GM12874 (cell line): ENCODE data around the gene NHLH2.

Experiments
- TF ChIP-seq, protein P1 (sequence below): IDR thresholded peaks from 2 replicates; pipeline ENCODE4 v1.5.1; 2011; ENCODE audit warnings: low read depth, mild to moderate bottlenecking, control low read depth, low read length, moderate library complexity; ENCODE audit not compliant: insufficient read depth

The NHLH2 gene

DNA sequence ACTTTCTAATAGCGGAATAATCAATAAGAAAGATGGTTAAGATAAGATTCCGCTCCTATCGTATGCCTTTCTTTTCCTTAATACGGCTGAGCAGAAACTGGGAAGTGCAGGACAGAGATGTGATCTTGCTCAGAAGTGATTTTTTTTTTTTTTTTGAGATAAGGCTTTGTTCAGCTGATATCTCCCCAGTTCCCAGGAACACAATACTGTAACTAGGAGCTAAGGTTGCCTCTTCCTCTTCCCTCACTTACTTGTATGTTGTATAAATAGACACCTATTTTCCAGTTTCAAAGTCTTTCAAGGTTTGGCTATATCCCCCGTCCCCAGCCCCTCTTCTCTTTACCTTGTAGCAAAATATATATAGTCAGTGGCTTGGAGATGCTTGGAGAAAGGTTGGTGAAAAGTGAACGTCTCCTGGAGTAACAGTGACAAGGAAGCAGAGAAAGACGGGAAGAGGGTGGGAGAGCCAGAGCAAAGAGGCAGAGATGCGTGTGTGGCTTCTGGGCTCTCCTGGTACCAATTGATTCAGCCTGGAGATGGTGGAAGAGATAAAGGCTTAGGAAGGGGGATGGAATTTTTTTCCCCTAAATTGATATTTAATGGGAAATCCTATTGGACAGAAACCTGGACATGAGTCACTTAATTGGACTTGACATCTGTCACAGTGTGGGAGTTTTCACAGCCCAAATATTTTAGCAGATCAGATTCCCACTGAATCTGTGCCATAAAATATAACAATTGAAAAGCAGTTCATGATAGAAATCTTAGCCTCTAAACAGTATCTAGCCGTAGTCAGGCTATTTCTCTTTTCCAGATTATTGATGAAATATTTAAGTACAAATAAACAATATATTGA lies at the start of gene NHLH2:
Gene NHLH2, minus strand, starts transcription at position 522 of the 856 bp plus-strand sequence. CDS start 2,754 bp downstream, outside the sequence.
- TF ChIP-seq, protein P1, sequence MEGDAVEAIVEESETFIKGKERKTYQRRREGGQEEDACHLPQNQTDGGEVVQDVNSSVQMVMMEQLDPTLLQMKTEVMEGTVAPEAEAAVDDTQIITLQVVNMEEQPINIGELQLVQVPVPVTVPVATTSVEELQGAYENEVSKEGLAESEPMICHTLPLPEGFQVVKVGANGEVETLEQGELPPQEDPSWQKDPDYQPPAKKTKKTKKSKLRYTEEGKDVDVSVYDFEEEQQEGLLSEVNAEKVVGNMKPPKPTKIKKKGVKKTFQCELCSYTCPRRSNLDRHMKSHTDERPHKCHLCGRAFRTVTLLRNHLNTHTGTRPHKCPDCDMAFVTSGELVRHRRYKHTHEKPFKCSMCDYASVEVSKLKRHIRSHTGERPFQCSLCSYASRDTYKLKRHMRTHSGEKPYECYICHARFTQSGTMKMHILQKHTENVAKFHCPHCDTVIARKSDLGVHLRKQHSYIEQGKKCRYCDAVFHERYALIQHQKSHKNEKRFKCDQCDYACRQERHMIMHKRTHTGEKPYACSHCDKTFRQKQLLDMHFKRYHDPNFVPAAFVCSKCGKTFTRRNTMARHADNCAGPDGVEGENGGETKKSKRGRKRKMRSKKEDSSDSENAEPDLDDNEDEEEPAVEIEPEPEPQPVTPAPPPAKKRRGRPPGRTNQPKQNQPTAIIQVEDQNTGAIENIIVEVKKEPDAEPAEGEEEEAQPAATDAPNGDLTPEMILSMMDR: no peak

DNA sequence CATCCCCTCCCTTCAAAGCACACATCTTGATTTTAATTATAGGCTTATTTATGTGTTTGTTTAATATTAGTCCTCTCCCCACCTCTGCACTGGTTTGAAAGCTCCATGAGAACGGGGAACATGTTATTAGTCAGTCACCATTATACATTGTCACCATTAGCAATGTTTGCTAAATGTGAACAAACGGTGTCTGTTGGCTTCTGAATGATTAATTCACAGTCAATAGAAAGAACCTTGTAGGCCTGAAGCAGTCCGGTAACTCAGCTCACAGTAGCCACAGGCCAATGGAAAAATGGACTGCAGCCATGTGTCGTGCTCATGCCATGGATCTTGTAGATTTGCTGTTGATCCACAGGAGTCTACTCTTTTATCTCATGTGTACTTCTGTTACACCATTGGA lies 49.7 kb upstream of the NHLH2 start:
- TF ChIP-seq, protein P1: no peak

GRCh38 chr1:115888976-115889375 lies 48.0 kb upstream of the NHLH2 start:
- TF ChIP-seq, protein P1: no peak

- TF ChIP-seq, protein P1: no peak
Measured at GRCh38 chr1:115882913-115883902, 42.3 kb upstream of the NHLH2 start.

DNA sequence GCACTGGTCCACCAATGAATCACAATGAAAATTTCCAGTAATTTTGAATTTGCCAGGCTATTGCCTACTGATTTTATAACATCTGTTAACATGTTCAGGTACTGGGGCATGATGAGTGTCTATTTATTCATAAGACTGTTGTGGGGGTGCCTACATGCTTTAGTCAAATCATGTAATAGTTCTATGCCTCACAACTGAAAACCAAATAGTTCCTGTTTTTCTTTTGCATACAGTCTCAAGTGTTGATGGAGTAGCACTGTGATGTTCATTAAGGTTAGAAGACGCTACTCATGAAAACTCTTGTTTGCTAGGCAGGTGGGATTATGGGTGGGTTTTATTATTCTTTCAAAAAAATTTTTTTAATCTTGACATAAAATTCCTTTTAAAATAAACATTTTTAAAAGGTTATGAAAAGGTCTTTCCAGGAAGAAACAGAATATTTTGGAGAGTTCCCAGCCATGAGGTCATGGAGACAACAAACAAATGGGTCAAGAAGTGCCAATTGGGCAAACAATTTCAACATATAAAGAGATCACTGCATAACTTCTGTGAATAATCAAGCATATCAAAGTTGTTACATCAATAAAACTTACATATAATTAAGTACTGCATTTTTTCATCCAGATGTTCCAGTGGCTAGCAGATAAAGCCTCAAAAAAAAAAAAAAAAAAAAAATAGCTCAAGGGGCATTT lies 40.2 kb upstream of the NHLH2 start:
- TF ChIP-seq, protein P1: no peak

DNA sequence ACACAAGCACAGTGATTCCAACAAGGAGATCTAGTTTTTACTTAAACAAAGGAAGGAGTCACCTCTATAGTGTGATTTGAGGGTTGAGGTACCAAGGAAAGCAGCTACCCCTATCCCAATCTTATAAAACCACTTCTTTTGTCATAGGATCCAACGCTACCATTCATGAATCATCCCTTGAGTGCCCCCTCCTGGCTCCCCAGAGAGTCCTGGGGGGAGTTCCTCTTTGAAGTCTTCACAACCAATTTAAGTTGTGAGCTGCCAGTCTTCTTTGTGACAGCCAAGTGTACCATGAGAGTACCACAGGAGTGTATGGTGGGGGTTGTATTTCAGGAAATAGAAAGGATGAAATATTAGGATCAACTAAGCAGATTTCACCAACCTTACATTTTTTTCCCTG lies 39.1 kb upstream of the NHLH2 start:
- TF ChIP-seq, protein P1: no peak

DNA sequence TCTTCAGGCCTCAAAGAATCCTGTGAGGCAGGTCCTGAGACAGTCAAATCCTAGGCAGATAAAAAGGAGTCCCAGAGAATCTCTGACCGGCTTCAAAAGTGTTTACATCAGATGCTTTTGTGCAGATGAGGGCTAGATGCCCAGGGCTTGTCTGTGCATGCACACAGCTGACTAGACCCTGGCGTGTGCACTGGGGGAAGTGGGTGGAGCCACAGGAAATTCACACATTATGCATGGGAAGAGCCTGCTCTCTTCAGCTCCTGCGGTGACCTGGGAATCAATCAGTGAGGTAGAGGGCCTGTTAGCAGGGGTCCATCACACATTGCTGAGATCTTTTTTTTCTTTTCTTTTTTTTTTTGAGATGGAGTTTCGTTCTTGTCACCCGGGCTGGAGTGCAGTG lies 36.6 kb upstream of the NHLH2 start:
- TF ChIP-seq, protein P1: no peak
